Osteoblast (primary cell): Measurements from ENCODE around the gene OR1D5. TPM values are rescaled to one million over a fixed set of nuclear protein-coding genes. Genes with fewer than 3 reads are reported as not detected.

Experiments
- DNase-seq: peaks from one replicate; pipeline ENCODE4 v3.0.0; 2011; ENCODE audit warnings: low spot score, mixed read lengths; ENCODE audit not compliant: insufficient read length; ENCODE audit errors: missing footprints
- H2AFZ ChIP-seq: 2 replicates; pipeline ENCODE4 v1.6.0; 2011; ENCODE audit warnings: mild to moderate bottlenecking, low read length
- H3K27ac ChIP-seq: 2 replicates; pipeline ENCODE4 v1.5.1; 2011; ENCODE audit warnings: mild to moderate bottlenecking, low read depth, low read length, moderate library complexity
- H3K27me3 ChIP-seq: 2 replicates; pipeline ENCODE4 v1.6.0; 2012; ENCODE audit warnings: mild to moderate bottlenecking, control low read depth, inconsistent platforms, low read length, moderate library complexity; ENCODE audit not compliant: insufficient read depth
- H3K36me3 ChIP-seq: 2 replicates; pipeline ENCODE4 v1.5.1; 2011; ENCODE audit warnings: mild to moderate bottlenecking, low read length, control low read depth, moderate library complexity; ENCODE audit not compliant: insufficient read depth
- H3K4me1 ChIP-seq: 2 replicates; pipeline ENCODE4 v1.5.1; 2011; ENCODE audit warnings: mild to moderate bottlenecking, low read length, control low read depth, moderate library complexity; ENCODE audit not compliant: insufficient read depth
- H3K4me2 ChIP-seq: 2 replicates; pipeline ENCODE4 v1.6.0; 2011; ENCODE audit warnings: mild to moderate bottlenecking, low read length; ENCODE audit not compliant: insufficient read depth
- H3K4me3 ChIP-seq: fragments of 200-600 bp; sonication (generic); 3 replicates; pipeline ENCODE4 v1.5.1; 2012; ENCODE audit warnings: mild to moderate bottlenecking, low read length, inconsistent platforms; ENCODE audit not compliant: insufficient read depth
- H3K79me2 ChIP-seq: 2 replicates; pipeline ENCODE4 v1.6.0; 2012; ENCODE audit warnings: mild to moderate bottlenecking, low read length, control low read depth, inconsistent platforms; ENCODE audit not compliant: insufficient read depth
- H3K9me3 ChIP-seq: 2 replicates; pipeline ENCODE4 v1.5.1; 2011; ENCODE audit warnings: low read depth, low read length, control low read depth
- H4K20me1 ChIP-seq: 2 replicates; pipeline ENCODE4 v1.6.0; 2012; ENCODE audit warnings: mild to moderate bottlenecking, low read length, control low read depth; ENCODE audit not compliant: insufficient read depth
- total RNA-seq: library from RNA; depleted of rRNA; stranded (reverse); fragments of >200 nt; gene quantifications from 2 replicates; pipeline ENCODE4 v1.2.3, GENCODE V29; 2012
- TF ChIP-seq, protein P1 (sequence below): IDR thresholded peaks from 2 replicates; pipeline ENCODE4 v1.5.1; 2011; ENCODE audit warnings: mild to moderate bottlenecking, low read depth, low read length, moderate library complexity; ENCODE audit errors: extremely low read depth

Gene OR1D5
- total RNA-seq, 1 donor, result not detected

DNA sequence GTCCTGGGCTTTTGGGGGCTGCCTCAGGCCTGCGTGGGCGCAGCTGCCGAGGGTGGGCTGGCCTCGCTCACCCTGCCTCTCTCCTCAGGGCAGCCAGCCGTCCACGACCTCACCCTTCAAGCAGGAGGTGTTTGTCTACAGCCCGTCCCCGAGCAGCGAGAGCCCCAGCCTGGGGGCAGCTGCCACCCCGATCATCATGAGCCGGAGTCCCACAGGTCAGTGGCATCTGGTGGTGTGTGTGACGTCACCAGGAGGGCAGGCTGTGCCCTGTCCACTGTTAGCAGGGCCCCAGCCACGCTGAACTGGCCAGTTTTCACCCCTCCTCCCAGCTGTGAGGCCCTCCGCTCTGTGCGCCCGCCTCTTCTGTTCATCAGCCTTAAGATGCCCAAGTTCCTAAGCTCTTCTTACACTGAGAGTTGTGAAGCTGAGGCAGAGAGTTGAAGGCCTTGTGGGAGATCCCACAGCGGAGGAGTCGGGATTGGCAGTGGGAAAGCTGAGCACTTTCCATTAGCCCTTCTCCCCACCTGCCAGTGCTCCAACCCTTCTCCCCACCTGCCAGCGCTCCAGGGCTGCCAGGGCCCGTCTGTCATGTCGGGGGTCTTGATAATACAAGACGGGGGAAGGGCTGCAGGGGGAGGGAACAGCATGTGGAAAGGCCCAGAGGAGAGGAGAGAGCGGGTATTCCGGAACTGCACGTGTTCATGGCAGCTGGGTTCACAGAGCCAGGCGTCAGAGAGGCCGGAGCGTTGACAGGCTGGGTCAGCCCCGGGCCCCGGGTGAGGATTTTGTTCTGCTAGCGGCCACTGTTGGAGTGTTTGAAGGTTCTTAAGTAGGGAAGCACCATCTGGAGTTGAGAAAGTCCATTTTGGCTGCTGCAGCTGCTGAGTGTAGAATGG lies 36.3 kb downstream of the OR1D5 start:
- DNase-seq, result no peak
- Histone ChIP-seq H4K20me1 (no peaks in the 10 kb centered on the region), H3K4me3 (no peak overlapping the region), H3K4me1 (peaks cover 5% of the 10 kb centered on the region), H2AFZ (no peak overlapping the region), H3K79me2 (no peaks in the 10 kb centered on the region), H3K27ac (no peak overlapping the region), H3K27me3 (no peaks in the 10 kb centered on the region), H3K4me2 (no peak overlapping the region), H3K9me3 (peaks cover 6% of the 10 kb centered on the region), H3K36me3 (peaks cover 13% of the 10 kb centered on the region)
- TF ChIP-seq, protein P1, sequence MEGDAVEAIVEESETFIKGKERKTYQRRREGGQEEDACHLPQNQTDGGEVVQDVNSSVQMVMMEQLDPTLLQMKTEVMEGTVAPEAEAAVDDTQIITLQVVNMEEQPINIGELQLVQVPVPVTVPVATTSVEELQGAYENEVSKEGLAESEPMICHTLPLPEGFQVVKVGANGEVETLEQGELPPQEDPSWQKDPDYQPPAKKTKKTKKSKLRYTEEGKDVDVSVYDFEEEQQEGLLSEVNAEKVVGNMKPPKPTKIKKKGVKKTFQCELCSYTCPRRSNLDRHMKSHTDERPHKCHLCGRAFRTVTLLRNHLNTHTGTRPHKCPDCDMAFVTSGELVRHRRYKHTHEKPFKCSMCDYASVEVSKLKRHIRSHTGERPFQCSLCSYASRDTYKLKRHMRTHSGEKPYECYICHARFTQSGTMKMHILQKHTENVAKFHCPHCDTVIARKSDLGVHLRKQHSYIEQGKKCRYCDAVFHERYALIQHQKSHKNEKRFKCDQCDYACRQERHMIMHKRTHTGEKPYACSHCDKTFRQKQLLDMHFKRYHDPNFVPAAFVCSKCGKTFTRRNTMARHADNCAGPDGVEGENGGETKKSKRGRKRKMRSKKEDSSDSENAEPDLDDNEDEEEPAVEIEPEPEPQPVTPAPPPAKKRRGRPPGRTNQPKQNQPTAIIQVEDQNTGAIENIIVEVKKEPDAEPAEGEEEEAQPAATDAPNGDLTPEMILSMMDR, result no peak

DNA sequence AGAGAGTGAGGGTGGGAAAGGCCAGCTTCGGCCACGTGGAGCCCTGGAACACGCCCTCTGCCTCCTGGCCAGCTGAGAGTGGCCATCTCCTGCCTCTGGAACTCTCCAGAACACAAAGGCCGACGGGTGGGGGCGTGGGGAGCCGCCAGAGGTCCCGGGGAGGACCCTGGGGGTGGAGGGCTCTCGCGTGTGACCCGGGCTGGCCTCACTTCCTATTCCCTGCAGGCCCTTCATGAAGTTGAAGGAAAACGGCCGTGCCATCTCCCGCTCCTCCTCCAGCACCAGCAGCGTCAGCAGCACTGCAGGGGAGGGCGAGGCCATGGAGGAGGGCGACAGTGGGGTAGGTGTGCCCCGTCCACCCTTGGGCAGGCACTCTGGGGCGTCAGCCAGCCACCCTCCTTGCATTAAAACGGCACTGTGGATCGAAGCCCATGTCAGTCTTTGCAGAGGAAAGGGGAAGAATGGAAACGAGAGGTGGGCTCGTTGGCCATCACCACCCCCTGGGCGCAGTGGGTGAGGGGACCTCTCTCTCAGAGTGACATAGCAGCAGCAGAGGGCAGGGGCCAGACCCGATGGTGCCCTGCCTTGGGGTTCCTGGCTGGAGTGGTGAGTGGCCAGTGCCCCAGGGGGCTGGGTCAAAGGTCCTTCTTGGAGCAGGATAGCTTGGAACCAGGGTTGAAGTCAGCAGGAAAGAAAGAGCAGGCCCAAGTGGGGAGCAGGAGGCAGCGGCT lies 37.1 kb downstream of the OR1D5 start:
- H3K4me2 ChIP-seq, result no peak overlapping the region
- peaks cover 19% of the 10 kb centered on the region for H3K36me3 ChIP-seq
- H4K20me1 ChIP-seq, result no peaks in the 10 kb centered on the region
- H3K27me3 ChIP-seq, result no peaks in the 10 kb centered on the region
- no peak overlapping the region for H2AFZ ChIP-seq
- DNase-seq, result no peak
- H3K9me3 ChIP-seq, result peaks cover 9% of the 10 kb centered on the region
- H3K4me3 ChIP-seq, result no peak overlapping the region
- H3K4me1 ChIP-seq, result peaks cover 5% of the 10 kb centered on the region
- no peaks in the 10 kb centered on the region for H3K79me2 ChIP-seq
- TF ChIP-seq, protein P1, result no peak
- H3K27ac ChIP-seq, result no peak overlapping the region

DNA sequence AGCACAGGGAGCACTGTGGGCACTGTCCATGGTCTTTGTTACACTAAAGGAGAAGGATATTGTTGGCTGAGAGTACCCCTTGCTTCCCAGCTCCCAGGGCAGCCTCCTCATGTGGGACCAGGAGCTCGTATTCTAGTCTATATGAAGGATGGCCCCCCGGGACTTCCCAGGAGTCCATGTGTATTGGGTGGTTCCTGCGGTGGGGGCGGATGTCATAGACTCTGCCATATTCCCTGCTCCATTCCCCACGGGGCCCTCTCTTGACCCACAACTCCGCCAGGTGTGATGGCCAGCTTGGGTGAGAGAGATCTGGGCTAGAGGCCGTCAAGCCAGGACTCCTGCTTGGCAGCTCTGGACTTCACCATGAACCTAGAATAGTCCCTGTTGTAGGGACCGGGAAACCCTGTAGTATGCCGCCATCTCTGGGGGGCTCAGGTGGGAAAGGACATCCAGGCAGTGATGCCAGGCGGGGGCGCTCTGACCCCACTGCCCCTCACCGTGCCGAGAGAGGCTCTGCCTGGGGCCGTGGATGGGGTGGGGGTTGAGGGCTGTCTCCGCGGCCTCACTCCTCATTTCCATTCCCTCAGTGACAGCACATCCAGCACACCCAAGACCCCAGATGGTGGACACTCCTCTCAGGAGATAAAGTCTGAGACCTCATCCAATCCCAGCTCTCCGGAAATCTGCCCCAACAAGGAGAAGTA lies 37.8 kb downstream of the OR1D5 start:
- H3K9me3 ChIP-seq, result peaks cover 9% of the 10 kb centered on the region
- no peak overlapping the region for H3K4me3 ChIP-seq
- DNase-seq, result no peak
- no peak overlapping the region for H3K4me2 ChIP-seq
- H3K27ac ChIP-seq, result no peak overlapping the region
- H3K27me3 ChIP-seq, result no peaks in the 10 kb centered on the region
- H3K4me1 ChIP-seq, result peaks cover 5% of the 10 kb centered on the region
- H3K79me2 ChIP-seq, result no peaks in the 10 kb centered on the region
- TF ChIP-seq, protein P1, result no peak
- H3K36me3 ChIP-seq, result peaks cover 25% of the 10 kb centered on the region
- no peaks in the 10 kb centered on the region for H4K20me1 ChIP-seq
- no peak overlapping the region for H2AFZ ChIP-seq

DNA sequence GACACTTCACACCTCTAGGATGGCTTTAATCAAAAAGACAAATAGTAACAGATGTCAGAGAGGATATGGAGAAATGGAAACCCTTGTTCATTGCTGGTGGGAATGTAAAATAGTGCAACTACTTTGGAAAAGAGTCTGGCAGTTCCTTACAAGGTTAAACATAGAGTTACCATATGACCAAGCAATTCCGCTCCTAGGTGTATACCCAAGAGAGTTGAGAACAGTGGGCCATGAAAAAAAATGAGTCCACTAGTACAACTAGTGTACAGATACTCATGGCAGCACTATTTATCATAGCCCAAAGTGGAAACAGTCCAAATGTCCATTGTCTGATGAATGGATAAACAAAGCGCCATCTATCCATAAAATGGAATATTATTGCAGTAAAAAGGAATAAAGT lies 39.1 kb downstream of the OR1D5 start:
- Histone ChIP-seq H3K36me3 (peaks cover 29% of the 10 kb centered on the region), H3K79me2 (no peaks in the 10 kb centered on the region), H2AFZ (no peak overlapping the region), H3K4me1 (no peaks in the 10 kb centered on the region), H3K9me3 (peaks cover 9% of the 10 kb centered on the region), H3K4me2 (no peak overlapping the region), H3K27me3 (no peaks in the 10 kb centered on the region), H3K27ac (no peak overlapping the region), H4K20me1 (no peaks in the 10 kb centered on the region), H3K4me3 (no peak overlapping the region)
- TF ChIP-seq, protein P1, result no peak
- DNase-seq, result no peak
